HL-60 (cell line): Measurements from ENCODE around the gene VPS41.

Experiments used
- CTCF ChIP-seq: IDR thresholded peaks from one replicate; pipeline ENCODE4 v1.5.1; 2011; ENCODE audit warnings: low read length, control low read depth, inconsistent platforms; ENCODE audit not compliant: insufficient read depth
- GABPA ChIP-seq: IDR thresholded peaks from 2 replicates; pipeline ENCODE4 v1.6.1; 2012; ENCODE audit warnings: low read depth
- POLR2AphosphoS5 ChIP-seq: IDR thresholded peaks from 2 replicates; pipeline ENCODE4 v1.6.1; 2012; ENCODE audit warnings: low read depth
- REST ChIP-seq: IDR thresholded peaks from 2 replicates; pipeline ENCODE4 v1.6.1; 2012; ENCODE audit warnings: low read depth; ENCODE audit not compliant: insufficient replicate concordance
- SPI1 ChIP-seq: IDR thresholded peaks from 2 replicates; pipeline ENCODE4 v1.6.1; 2012; ENCODE audit warnings: low read depth, mild to moderate bottlenecking, borderline replicate concordance

GRCh38 chr7:38909870-38910269, 879 bp upstream of the VPS41 start:
- TF ChIP-seq CTCF (no peak), POLR2AphosphoS5 (no peak), REST (no peak), GABPA (no peak), SPI1 (no peak)
